ENCODE results near the gene SLCO2A1. TPM values are rescaled to one million over a fixed set of nuclear protein-coding genes. Genes with fewer than 3 reads are reported as not detected.

The SLCO2A1 gene
- total and polyA plus RNA-seq, 2 experiments from 2014 or later, result 0.31 to 1.0 TPM

- no peak overlapping the region for H3K4me3 Mint-ChIP-seq
- Histone ChIP-seq H3K4me2 (no peak overlapping the region), H3K27me3 (ENCODE audit: insufficient read depth) (no peaks in the 10 kb centered on the region), H4K20me1 (replicated peaks; ENCODE audit: insufficient read depth) (no peaks in the 10 kb centered on the region), H3K79me2 (replicated peaks; ENCODE audit: insufficient read depth) (no peaks in the 10 kb centered on the region), H3F3A (replicated peaks; ENCODE audit: low read depth) (no peaks in the 10 kb centered on the region), H3K4me1 (ENCODE audit: insufficient read depth) (no peaks in the 10 kb centered on the region), H3K36me3 (ENCODE audit: insufficient read depth) (no peaks in the 10 kb centered on the region), H3K27ac (ENCODE audit: low read depth) (no peak overlapping the region), H3K9me2 (ENCODE audit: insufficient read depth) (no peaks in the 10 kb centered on the region), H3K4me3 (no peak overlapping the region), H2AFZ (no peak overlapping the region)
- peak; percentile 19; the same call in 1 of the 3 replicates for ATAC-seq
- TF ChIP-seq ETS1 (IDR thresholded peaks at IDR 0.05) (no peak), EZH2 (IDR thresholded peaks at IDR 0.05; ENCODE audit: low read depth, unreplicated experiment) (no peak), ZNF462 (CRISPR knock-in tag; IDR thresholded peaks at IDR 0.05) (no peak), CREB1 (CRISPR knock-in tag; IDR thresholded peaks at IDR 0.05; ENCODE audit: low read depth) (no peak), CTCF (conservative IDR thresholded peaks at IDR 0.05; ENCODE audit: low read depth in 2 of 2) (peak; percentile 13 to 53; a peak in 2 of 4 replicates), NANOG (IDR thresholded peaks at IDR 0.05; ENCODE audit: borderline replicate concordance) (no peak)
- H3K27me3 Mint-ChIP-seq (ENCODE audit: insufficient read depth, low read depth, poor library complexity), result peaks cover 5% of the 10 kb centered on the region
- H3K9me3 Mint-ChIP-seq, result no peaks in the 10 kb centered on the region; the same call in 2 of the 3 replicates
- DNase-seq (ENCODE audit: low spot score), result peak; percentile 11
- H3K4me1 Mint-ChIP-seq, result peaks cover 20% of the 10 kb centered on the region
- H3K36me3 Mint-ChIP-seq (ENCODE audit: low read depth), result no peaks in the 10 kb centered on the region
- H3K27ac Mint-ChIP-seq, result no peak overlapping the region
These were observed 90.8 kb downstream of the SLCO2A1 start for GRCh38 chr3:133938770-133939462.

Data from GM23338 (cell line).